Measurements from ENCODE around the gene LLGL2.

LLGL2 gene

DNA sequence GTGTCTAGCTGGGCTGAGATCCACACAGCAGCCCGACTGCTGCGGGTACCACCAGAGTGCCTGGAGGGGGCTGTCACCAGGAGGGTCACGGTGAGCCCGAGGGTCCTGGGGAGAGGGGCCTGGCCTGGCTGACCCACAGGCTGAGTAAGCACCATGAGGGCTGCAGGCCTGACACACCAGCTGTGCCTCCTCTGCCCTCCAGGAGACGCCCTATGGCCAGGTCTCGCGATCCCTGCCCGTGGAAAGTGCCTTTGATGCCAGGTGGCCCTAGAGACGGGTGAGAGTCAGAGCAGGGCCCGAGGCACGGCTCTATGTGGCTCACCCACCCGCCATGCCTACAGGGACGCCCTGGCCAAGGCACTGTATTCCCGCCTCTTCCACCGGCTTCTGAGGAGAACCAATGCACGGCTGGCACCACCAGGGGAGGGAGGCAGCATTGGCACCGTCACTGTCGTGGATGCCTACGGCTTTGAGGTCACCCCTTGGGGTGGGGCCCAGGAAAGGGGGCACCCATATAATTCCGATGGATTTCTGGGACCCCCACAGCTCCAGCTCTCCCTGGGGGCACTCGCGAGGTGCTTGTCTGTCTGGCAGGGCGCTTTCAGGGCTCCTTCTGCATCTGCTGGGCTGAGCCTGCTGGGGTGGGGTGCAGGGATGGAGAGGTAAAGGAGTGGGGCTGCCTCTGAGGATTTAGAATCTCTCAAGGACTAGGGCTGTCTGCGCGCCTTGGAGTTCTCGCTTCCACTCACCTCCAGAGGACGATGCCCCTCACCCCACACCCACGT is 69.2 kb downstream of the LLGL2 start:
- FAIRE-seq: no peak

GRCh38 chr17:75595284-75595919 is 69.9 kb downstream of the LLGL2 start:
- FAIRE-seq: no peak

GRCh38 chr17:75595920-75596313 is 70.4 kb downstream of the LLGL2 start:
- FAIRE-seq: no peak

- no peak for FAIRE-seq
Observed at GRCh38 chr17:75596320-75597087, 71.0 kb downstream of the LLGL2 start.

DNA sequence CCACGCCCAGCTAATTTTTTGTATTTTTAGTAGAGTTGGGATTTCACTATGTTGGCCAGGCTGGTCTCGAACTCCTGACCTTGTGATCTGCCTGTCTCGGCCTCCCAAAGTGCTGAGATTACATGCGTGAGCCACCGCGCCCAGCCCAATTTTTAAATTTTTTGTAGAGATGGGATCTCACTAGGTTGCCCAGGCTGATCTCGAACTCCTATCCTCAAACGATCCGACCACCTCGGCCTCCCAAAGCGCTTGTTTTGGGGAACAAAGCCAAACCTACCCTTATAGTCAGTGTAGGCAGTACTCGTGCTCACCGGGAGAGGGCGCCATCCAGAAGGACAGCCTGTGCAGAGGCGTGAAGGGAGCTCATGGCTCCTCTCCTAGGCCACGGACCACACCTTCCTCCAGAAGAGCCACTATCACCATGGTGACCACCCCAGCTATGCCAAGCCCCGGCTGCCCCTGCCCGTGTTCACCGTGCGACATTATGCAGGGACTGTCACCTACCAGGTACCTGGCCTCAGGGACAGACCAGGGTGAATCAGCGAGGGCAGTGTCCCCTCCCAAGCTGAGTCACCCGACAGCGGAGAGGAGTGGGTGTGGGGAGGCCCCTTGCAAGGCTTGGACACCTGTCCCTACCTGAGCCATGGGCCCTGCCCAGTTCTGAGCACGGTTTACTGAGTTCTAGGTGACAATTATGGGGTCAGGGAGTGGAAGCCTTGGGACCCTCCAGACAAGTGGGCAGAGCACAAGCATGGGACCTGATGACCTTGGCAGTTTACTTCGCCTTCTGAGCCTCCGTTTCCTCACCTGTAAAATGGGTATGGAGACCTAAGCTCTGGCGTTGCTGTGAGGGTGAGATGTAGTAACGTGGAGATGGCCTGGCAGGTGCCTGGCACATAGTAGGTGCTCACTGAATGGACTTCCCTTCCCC is 75.8 kb downstream of the LLGL2 start:
- no peak for FAIRE-seq

DNA sequence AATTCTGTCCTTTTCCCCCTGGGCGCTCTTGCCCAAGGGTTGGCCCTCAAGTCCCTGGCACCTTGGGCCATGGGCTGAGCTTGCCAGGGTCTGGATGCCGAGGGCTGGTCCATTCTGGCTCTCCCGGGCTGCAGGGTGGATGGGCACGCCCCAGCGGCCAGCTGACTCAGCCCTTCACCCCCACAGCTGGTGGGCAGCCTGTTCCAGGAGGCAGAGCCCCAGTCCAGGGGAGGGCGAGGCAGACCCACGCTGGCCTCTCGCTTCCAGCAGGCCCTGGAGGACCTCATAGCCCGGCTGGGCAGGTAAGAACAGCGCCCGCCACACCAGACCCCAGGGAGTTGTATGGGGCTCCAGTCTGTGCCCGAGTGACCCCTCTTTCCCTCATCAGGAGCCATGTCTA is 77.1 kb downstream of the LLGL2 start:
- no peak for FAIRE-seq

DNA sequence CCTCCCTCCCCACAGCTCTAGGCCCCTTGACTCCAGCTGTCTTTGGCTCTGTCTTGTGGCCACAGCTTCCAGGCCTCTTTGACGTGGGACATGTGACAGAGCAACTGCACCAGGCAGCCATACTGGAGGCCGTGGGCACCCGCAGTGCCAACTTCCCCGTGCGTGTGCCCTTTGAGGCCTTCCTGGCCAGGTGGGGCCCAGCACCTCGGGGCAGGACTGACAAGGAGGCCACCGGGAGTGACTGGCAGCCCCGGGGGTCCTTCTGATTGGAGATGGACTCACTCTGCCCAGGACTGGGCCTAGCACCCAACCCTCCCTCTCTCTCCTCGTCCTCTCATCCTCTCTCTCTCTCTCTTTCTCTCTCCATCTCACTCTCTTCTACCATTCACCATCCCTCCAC is 77.6 kb downstream of the LLGL2 start:
- no peak for FAIRE-seq

GRCh38 chr17:75604034-75604695 is 78.7 kb downstream of the LLGL2 start:
- FAIRE-seq: no peak

DNA sequence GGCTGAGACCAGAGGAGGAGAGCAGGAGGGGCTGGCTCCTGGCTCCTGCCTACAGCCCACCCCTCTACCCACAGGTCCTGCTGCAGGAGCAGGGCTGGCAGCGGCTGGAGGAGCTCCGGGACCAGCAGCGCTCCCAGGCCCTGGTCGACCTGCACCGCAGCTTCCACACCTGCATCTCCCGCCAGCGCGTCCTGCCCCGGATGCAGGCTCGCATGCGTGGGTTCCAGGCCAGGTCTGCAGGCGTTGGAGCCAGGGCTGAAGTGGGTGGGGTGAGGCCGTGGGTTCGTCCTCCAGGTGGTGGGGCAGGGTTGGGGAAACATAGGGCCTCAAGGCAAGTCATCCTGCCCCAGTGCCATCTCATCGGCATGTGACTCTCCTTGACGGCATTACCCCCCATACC is 80.3 kb downstream of the LLGL2 start:
- no peak for FAIRE-seq

DNA sequence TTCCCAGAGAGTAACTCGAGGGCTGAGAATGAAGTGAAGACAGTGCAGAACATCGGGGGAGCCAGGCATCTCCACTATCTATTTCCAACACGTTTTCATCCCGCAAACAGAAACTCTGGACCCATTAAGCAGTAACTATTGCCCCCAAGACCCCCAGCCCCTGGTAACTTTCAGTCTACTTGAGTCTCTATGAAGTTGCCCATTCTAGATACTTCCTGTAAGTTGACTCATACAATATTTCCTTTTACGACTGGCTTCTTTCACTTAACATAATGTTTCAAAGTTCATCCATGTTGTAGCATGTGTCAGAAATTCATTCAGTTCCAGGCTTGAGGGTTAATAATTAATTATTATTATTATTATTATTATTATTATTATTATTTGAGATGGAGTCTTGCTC is 81.6 kb downstream of the LLGL2 start:
- FAIRE-seq: no peak

- FAIRE-seq: no peak
Observed at GRCh38 chr17:75610103-75610984, 84.8 kb downstream of the LLGL2 start.

GRCh38 chr17:75611851-75612429 is 86.4 kb downstream of the LLGL2 start:
- no peak for FAIRE-seq

GRCh38 chr17:75612906-75613626 is 87.6 kb downstream of the LLGL2 start:
- no peak for FAIRE-seq

GRCh38 chr17:75614006-75614405 is 88.5 kb downstream of the LLGL2 start:
- no peak for FAIRE-seq

- FAIRE-seq: no peak
Observed at GRCh38 chr17:75614556-75615270, 89.2 kb downstream of the LLGL2 start.

DNA sequence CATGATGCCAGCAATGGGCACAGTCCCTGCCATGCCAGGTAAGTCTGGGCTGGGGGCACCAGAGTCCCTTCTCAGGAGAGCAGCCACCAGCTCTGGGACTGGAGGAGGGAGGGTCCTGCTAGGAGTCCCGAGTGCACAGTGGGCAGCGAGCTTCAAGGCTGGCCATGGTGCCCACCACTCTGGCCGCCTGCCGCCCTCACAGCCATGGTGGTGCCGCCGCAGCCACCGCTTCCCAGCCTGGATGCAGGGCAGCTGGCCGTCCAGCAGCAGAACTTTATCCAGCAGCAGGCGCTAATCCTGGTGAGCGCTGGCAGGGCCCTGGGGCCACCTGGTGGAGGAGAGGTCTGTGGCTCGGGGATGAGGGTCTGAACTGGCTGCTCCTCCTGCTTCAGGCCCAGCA is 89.8 kb downstream of the LLGL2 start:
- no peak for FAIRE-seq

GRCh38 chr17:75616521-75617122 is 91.1 kb downstream of the LLGL2 start:
- no peak for FAIRE-seq

- FAIRE-seq: no peak
Observed at GRCh38 chr17:75617218-75617617, 91.7 kb downstream of the LLGL2 start.

- FAIRE-seq: no peak
Observed at GRCh38 chr17:75617675-75618074, 92.2 kb downstream of the LLGL2 start.

Data from TTC549 (cell line).